Measurements from ENCODE around the gene BRAF.
A peak's percentile ranks its signal among the peaks of the same experiment; 100 is the strongest.
"Not testable (repeated sequence)": the region's sequence is repeated elsewhere in the genome, so short reads cannot be mapped to it uniquely, and the experiment has no call there.

The BRAF gene

GRCh38 chr7:140767418-140767817 lies 157.3 kb downstream of the BRAF start:
- FAIRE-seq = no peak

- FAIRE-seq = not testable (repeated sequence)
Measured at GRCh38 chr7:140765441-140765840, 159.3 kb downstream of the BRAF start.

- not testable (repeated sequence) for FAIRE-seq
Measured at GRCh38 chr7:140763166-140763565, 161.6 kb downstream of the BRAF start.

- FAIRE-seq = not testable (repeated sequence)
Measured at GRCh38 chr7:140761375-140761774, 163.4 kb downstream of the BRAF start.

GRCh38 chr7:140754506-140754905 lies 170.2 kb downstream of the BRAF start:
- FAIRE-seq = no peak

- FAIRE-seq = no peak
Measured at GRCh38 chr7:140752533-140752932, 172.2 kb downstream of the BRAF start.

GRCh38 chr7:140746751-140747150 lies 178.0 kb downstream of the BRAF start:
- FAIRE-seq = no peak

GRCh38 chr7:140745266-140746058 lies 179.3 kb downstream of the BRAF start:
- no peak for FAIRE-seq

- FAIRE-seq = no peak
Measured at GRCh38 chr7:140744005-140744404, 180.7 kb downstream of the BRAF start.

- FAIRE-seq = not testable (repeated sequence)
Measured at GRCh38 chr7:140743255-140743654, 181.5 kb downstream of the BRAF start.

GRCh38 chr7:140738280-140738679 lies 186.4 kb downstream of the BRAF start:
- FAIRE-seq = no peak

- FAIRE-seq = peak; percentile 51
Measured at GRCh38 chr7:140734729-140735128, 190.0 kb downstream of the BRAF start.

- no peak for FAIRE-seq
Measured at GRCh38 chr7:140734096-140734495, 190.6 kb downstream of the BRAF start.

- FAIRE-seq = no peak
Measured at GRCh38 chr7:140732416-140732815, 192.3 kb downstream of the BRAF start.

- no peak for FAIRE-seq
Measured at GRCh38 chr7:140726281-140726680, 198.4 kb downstream of the BRAF start.

- FAIRE-seq = no peak
Measured at GRCh38 chr7:140724706-140725105, 200.0 kb downstream of the BRAF start.

GRCh38 chr7:140723574-140723973 lies 201.2 kb downstream of the BRAF start:
- FAIRE-seq = no peak

- no peak for FAIRE-seq
Measured at GRCh38 chr7:140723006-140723405, 201.7 kb downstream of the BRAF start.

- no peak for FAIRE-seq
Measured at GRCh38 chr7:140722254-140722653, 202.5 kb downstream of the BRAF start.

GRCh38 chr7:140719721-140720120 lies 205.0 kb downstream of the BRAF start:
- FAIRE-seq = no peak

- no peak for FAIRE-seq
Measured at GRCh38 chr7:140714331-140715040, 210.2 kb downstream of the BRAF start.

GRCh38 chr7:140712392-140712791 lies 212.3 kb downstream of the BRAF start:
- not testable (repeated sequence) for FAIRE-seq

GRCh38 chr7:140708764-140709163 lies 216.0 kb downstream of the BRAF start:
- not testable (repeated sequence) for FAIRE-seq

- no peak for FAIRE-seq
Measured at GRCh38 chr7:140707132-140707531, 217.6 kb downstream of the BRAF start.
